EH (cell line): Measurements from ENCODE around the gene GNG2.

Source experiments
- DNase-seq: peaks from one replicate; pipeline ENCODE4 v3.0.0-alpha.2; 2015; ENCODE audit warnings: low read depth

The GNG2 gene

DNA sequence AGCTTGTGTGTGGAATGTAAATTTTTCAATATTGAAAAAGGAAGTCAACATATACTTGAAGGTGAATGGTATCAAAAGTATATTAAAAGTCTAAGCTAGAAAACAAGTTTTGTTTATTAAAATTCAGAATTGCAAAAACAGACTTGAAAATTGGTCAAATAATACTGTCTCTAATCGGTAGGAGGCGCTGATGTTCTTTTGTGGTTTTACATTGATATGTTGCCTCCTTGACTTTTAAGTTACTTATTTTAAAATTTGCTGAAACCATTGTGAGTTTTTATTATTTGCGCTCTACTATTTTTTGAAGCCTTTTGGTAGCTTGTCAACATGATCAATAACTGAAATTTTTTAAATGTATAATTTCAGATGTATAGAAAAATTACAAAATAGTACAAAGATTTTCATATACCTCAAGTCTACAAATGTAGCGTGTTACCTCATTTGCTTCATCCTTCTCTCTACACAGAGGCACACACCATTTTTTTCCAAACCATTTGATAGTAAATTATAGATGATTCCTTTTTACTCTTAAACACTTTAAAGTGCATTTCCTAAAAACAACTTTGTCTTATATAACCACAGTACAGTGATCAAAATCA lies 135.8 kb downstream of the GNG2 start:
- peak; percentile 57 for DNase-seq

GRCh38 chr14:51998348-51998747 lies 137.9 kb downstream of the GNG2 start:
- no peak for DNase-seq

DNA sequence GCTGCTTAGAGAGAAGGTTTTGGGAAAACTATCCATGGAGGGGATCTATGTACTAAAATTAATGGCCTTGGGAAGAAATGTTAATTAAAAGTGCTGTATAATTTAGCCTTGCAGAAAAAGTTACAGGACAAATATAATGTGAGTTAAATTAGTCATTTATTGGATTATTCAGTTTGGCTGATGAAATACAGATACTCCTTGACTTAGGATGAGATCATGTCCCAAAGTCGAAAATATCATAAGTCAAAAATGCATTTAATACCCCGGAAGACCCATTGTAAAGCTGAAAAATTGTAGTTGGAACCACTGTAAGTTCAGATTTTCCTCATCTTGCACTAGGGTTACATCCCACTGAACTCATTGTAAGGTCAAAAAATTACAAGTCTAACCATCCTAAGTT lies 138.7 kb downstream of the GNG2 start:
- peak; percentile 49 for DNase-seq

DNA sequence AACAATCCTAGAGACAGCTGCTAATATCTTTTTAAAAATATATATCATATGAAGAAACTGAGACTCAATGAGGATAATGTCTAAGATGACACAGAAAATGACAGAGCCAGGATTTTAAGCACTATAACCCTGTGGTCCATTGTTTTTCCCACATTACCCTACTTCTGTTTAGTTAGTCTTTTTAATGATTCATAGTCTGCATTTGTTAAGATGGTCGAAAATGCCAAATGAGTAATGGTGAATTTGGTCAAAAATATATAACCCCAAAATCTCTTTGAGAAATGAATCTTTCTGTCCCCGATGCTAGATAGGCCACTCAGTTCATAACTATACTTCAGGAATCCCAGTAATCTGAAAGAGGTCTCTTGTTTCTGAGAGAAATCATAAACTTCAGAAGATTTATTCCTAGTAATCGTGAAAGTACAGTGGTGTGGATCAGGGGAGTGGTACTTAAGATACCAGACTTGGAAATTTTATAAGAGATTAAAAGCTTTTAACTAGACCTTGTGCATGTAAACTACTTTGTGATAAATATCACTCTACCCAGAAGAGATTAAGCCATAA lies 139.7 kb downstream of the GNG2 start:
- peak; percentile 58 for DNase-seq

DNA sequence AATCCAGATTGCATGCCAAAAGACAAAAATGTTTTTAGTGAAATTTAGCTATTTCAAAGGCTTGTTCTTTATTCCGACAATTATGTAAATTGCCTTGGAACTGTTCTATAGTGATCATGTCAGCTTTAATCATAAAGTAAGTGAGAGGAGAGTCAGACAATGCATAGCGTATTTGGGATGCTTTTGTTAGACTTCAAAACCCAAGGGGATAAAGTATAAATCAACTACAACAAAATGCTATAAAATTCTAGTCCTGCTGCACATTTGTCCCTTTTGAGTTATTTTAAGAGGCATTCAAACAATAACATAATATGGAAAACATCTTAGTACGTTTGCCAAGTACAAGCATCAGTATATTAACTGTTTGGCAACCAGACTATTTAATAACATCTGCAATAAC lies 140.3 kb downstream of the GNG2 start:
- DNase-seq: no peak

DNA sequence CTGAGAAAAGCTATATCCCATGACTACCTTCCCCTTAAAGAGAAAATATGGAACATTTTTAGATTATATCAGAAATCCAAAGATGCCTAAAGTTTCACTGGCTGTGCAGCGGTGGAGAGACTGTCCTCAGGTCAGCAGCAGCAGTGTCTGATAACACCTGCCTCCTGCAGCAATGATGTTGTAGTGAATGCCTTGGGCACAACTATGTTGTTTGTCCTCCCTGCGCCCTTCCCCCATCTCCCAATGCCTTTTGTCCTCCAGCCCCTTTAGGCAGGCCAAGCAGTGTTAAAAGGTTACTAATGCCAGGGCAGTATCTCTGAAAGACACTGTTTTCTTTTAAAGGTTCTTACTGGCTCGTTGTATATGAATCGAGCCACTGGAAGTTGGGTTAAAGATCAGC lies 142.1 kb downstream of the GNG2 start:
- DNase-seq: no peak

GRCh38 chr14:52003324-52003723 lies 142.9 kb downstream of the GNG2 start:
- DNase-seq: no peak

- no peak for DNase-seq
These were observed 145.2 kb downstream of the GNG2 start for GRCh38 chr14:52005625-52006024.

- no peak for DNase-seq
These were observed 145.9 kb downstream of the GNG2 start for GRCh38 chr14:52006361-52006760.

DNA sequence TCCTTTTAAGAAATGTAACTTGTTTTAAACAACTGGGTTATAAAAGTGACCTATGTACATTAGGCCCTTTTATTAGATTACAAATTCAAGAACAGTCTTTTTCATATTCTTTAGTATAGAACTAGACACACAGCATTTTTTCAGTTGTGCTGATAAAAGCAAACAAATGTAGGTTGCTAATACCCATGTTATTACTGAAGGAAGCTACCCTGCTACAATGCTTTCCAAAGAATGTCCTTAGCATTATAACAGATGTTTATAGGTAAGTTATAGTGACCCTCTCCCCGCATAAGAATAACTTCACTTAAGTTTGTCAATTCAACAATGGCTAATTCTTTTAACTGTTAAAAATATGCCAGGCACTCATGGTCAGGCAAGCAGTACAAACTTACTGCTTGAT lies 146.8 kb downstream of the GNG2 start:
- no peak for DNase-seq

- no peak for DNase-seq
These were observed 147.2 kb downstream of the GNG2 start for GRCh38 chr14:52007637-52008036.

DNA sequence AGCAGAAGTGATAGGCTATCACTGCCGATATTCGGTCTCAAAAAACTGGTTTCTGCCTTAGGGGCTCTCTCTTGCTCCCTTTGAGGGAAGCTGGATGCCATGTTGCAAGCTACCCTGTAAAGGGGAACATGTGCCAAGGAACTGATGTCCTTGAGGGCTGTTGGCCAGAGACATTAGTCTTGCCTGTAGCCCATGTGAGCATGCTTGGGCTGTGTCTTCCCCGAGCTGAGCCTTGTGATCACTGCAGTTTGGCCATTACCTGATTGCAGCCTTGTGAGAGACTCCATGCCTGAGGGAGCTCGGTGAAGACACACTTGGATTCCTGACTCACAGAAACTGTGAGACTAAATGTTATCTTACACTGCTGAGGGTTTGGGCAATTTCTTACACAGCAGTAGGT lies 147.7 kb downstream of the GNG2 start:
- DNase-seq: no peak

DNA sequence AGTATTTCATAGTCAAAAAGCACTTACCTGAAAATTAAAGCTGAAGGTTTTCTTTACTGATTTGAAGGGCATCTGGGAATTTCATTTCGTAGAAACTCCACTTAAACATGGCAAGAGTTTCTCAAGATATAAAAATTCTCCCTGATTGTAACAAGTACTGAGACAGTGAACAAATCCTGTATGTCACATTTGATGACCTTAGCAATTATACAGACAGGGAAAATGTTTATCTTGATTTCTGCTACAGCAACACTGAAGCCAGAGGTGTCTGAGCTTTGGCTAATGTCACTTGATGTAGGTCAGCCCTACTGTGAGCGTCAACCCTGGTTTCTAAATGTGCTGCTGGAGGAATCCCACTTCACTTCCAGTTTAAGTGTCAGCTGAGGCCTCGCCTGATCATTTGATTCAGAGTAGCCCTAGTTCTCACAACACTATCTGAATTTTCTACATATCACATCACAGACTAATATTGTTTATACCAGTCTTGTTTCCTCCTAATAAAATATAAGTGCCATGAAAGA lies 149.8 kb downstream of the GNG2 start:
- no peak for DNase-seq

DNA sequence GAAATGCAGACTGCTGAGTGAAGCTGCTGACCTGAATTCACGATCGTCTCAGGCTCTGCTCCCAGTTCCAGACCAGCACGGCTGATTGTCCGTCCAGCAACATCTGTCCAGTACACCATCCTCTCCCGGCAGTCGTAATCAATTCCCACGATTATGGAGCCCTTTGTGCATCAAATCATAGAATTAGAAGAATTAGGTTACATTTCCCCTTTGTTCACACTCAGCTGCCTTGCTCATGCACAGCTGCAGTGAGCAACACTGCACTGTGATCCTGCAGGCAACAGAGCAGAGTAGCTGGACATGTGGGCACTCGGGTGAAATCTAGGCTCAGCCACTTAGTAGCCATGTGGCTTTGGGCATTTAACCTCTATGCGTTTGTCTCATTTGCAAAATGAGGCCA lies 151.1 kb downstream of the GNG2 start:
- DNase-seq: no peak

- no peak for DNase-seq
These were observed 152.2 kb downstream of the GNG2 start for GRCh38 chr14:52012635-52013034.

DNA sequence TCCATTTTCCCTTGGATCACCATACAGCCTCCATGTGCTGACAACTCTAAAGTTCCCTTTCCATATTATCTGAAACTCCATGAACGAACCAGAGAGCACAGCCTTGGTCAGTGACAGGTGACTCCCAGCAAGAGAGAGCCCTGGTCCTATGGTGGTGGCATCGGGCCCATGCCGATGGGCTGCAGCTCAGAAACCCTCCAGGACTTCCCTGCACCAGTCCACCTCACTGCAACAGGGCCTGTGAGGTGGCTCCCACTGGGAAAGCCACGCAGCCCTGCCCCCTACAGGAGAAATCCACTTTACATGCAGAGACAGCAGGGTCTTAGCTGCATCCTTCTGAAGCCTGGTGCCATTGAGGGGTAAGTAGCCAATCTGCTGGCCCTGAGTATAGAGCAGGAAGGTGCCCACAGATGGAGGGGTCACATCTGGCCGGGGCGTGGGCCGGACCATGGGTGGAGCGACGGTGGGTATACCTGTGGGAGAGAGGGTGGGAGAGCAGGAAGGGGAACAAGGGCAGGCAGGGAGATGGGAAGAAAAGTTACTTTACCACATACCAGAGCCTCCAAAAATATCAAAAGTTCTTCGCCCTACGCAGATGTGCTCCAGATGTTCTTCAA lies 153.7 kb downstream of the GNG2 start:
- no peak for DNase-seq

DNA sequence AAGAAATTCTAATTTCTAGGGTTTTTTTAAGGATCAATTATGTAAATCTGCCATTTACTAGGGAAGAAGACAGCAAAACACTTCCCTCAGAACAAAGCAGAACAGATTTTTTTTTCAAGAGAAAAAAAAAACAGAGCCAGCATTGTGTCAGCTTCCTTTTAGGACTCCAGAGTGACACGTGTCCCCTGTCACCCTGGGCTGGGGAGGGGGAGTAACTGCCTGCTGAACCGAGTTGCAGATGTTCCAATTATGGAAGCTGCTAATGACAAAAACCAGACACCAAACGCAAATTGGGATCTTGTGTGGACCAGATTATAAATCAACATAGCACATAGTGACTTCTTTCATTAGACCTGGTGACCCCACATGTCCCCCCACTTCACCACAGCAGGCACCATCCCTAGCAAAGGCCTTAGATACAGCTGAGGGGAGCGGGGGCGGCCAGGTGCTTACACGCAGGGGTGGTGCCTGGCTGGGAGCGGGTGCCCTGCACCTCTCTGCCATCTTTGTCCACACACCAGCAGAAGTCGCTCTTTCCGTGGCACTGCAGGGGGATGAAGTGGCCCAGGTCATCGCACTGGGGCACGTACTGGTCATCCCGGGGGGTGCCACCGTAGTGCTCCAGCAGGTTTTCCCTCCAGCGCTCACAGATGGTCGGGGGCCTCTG lies 154.3 kb downstream of the GNG2 start:
- DNase-seq: no peak

GRCh38 chr14:52015411-52016030 lies 155.1 kb downstream of the GNG2 start:
- peak; percentile 35 for DNase-seq

GRCh38 chr14:52018252-52018651 lies 157.8 kb downstream of the GNG2 start:
- peak; percentile 65 for DNase-seq

GRCh38 chr14:52018970-52019369 lies 158.6 kb downstream of the GNG2 start:
- no peak for DNase-seq
